GM13977 (cell line): ENCODE results near the gene CAMK1D.

ENCODE experiments used
- DNase-seq: peaks from one replicate; pipeline ENCODE4 v3.0.0; 2012; ENCODE audit warnings: low spot score
- in situ Hi-C: fragments of 300-500 bp; cut with MboI; formaldehyde crosslinking; loops from one replicate; pipeline ENCODE4 v1.12.0; 2022; ENCODE audit warnings: low sequenced_read_pairs, low pct_unique_long_range_greater_than_20kb, mixed read lengths, inconsistent platforms; ENCODE audit not compliant: unreplicated experiment
- TF ChIP-seq, protein P1 (sequence below): IDR thresholded peaks from 2 replicates; pipeline ENCODE4 v1.5.1; 2012; ENCODE audit warnings: mild to moderate bottlenecking, control low read depth; ENCODE audit not compliant: insufficient read depth; ENCODE audit errors: extremely low read depth, missing control alignments

CAMK1D gene

GRCh38 chr10:12372846-12373245, 23.5 kb downstream of the CAMK1D start:
- in situ Hi-C loops = no loop called here
- no peak for DNase-seq
- TF ChIP-seq, protein P1, sequence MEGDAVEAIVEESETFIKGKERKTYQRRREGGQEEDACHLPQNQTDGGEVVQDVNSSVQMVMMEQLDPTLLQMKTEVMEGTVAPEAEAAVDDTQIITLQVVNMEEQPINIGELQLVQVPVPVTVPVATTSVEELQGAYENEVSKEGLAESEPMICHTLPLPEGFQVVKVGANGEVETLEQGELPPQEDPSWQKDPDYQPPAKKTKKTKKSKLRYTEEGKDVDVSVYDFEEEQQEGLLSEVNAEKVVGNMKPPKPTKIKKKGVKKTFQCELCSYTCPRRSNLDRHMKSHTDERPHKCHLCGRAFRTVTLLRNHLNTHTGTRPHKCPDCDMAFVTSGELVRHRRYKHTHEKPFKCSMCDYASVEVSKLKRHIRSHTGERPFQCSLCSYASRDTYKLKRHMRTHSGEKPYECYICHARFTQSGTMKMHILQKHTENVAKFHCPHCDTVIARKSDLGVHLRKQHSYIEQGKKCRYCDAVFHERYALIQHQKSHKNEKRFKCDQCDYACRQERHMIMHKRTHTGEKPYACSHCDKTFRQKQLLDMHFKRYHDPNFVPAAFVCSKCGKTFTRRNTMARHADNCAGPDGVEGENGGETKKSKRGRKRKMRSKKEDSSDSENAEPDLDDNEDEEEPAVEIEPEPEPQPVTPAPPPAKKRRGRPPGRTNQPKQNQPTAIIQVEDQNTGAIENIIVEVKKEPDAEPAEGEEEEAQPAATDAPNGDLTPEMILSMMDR = no peak

DNA sequence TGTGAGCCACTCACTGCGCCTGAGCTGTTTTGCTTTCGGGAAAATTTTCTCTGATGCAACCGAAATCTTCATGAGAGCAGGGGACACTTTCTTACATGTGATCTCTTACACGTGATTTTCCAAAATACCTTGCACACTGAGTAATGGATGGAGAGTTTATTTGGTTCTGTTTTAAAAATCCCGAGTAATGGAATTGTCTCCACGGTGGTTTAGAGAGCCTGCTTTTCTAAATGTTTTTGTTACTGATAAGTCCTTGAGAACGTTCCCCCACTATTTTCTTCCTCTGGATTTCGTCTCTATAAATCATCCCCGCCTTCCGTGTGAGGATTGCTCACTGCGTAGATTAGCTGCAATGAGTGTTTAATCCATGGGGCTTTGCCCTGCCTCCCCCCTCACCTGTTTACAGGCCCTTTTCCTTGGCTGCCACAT, 25.7 kb downstream of the CAMK1D start:
- in situ Hi-C loops = no loop called here
- DNase-seq = no peak
- TF ChIP-seq, protein P1 = no peak

DNA sequence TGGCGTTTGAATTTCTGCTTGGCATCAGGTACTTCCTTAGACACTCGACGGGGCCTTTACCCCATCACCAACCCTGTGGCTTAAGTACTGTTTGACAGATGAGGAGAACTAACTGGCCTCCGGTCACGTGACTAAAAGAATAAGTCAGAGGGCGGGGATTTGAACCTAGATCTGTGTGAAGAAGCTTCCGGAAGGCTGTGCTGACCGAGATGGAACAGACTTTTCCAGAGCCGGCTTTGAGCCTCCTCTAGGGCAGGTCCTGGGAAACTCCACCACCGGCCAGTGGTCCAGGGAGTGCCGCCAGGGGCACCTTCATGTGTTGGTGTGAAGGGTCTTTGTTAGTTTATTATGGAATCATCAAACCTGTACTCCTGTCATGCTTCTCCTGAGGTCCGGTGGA, 26.9 kb downstream of the CAMK1D start:
- TF ChIP-seq, protein P1 = no peak
- DNase-seq = no peak
- in situ Hi-C loops = no loop called here

GRCh38 chr10:12377658-12378290, 28.4 kb downstream of the CAMK1D start:
- DNase-seq = no peak
- in situ Hi-C loops = no loop called here
- TF ChIP-seq, protein P1 = no peak

- in situ Hi-C loops = no loop called here
- no peak for DNase-seq
- TF ChIP-seq, protein P1 = no peak
Observed at GRCh38 chr10:12380999-12381398, 31.7 kb downstream of the CAMK1D start.

DNA sequence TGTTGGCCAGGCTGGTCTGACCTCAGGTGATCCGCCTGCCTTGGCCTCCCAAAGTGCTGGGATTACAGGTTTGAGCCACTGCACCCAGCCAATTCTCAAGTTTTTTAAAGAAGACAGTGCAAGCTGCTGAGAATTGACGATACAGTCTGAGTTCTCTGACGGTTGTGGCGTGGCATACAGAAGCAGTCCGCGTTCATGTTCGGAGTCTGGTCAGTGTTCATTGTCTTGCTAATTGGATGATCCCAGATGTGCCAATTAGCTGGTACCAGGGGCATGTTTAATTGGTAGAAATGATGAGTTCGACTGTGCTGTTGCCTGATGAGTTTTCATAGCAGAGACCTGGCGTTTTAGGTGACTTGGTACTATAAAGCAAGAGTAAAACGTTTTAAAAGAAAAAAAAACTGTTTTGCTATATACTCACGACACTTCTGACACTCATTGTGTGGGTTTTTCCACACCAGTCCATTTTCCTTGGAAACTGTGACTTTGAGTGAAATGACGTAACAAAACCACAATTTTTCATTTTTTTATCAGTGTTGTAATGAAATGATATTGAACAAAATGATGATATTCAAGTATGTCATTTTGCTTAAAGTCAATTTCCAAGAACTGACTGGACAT, 32.3 kb downstream of the CAMK1D start:
- in situ Hi-C loops = no loop called here
- TF ChIP-seq, protein P1 = no peak
- DNase-seq = no peak
